Stimulated activated naive CD8-positive, alpha-beta T cell treated with anti-CD3 and anti-CD28 coated beads, Interleukin-15, Interleukin-2, amounts not matched to agents 100 ng/mL and 50 ng/mL, for 24 hours (primary cell): ENCODE measurements around the gene CRAMP1.

Source experiments
- H3K27ac Mint-ChIP-seq: one replicate; pipeline ENCODE4 v1.8.0; 2021; ENCODE audit warnings: mild to moderate bottlenecking, mixed read lengths
- H3K27me3 Mint-ChIP-seq: one replicate; pipeline ENCODE4 v1.8.0; 2021; ENCODE audit warnings: mixed read lengths
- H3K36me3 Mint-ChIP-seq: one replicate; pipeline ENCODE4 v1.8.0; 2021; ENCODE audit warnings: low read depth, mixed read lengths
- H3K4me1 Mint-ChIP-seq: one replicate; pipeline ENCODE4 v1.8.0; 2021; ENCODE audit warnings: low read depth, mixed read lengths
- H3K4me3 Mint-ChIP-seq: one replicate; pipeline ENCODE4 v1.8.0; 2021; ENCODE audit warnings: mild to moderate bottlenecking, mixed read lengths
- H3K9me3 Mint-ChIP-seq: one replicate; pipeline ENCODE4 v1.8.0; 2021; ENCODE audit warnings: mixed read lengths

The CRAMP1 gene

GRCh38 chr16:1669698-1670097 is 57.5 kb downstream of the CRAMP1 start:
- H3K27me3 Mint-ChIP-seq = no peaks in the 10 kb centered on the region
- H3K4me1 Mint-ChIP-seq = no peaks in the 10 kb centered on the region
- no peak overlapping the region for H3K27ac Mint-ChIP-seq
- no peak overlapping the region for H3K4me3 Mint-ChIP-seq
- no peaks in the 10 kb centered on the region for H3K9me3 Mint-ChIP-seq
- peaks cover 70% of the 10 kb centered on the region for H3K36me3 Mint-ChIP-seq

- H3K4me3 Mint-ChIP-seq = no peak overlapping the region
- peaks cover 70% of the 10 kb centered on the region for H3K36me3 Mint-ChIP-seq
- no peak overlapping the region for H3K27ac Mint-ChIP-seq
- H3K27me3 Mint-ChIP-seq = no peaks in the 10 kb centered on the region
- no peaks in the 10 kb centered on the region for H3K9me3 Mint-ChIP-seq
- H3K4me1 Mint-ChIP-seq = no peaks in the 10 kb centered on the region
Observed at GRCh38 chr16:1670371-1670770, 58.2 kb downstream of the CRAMP1 start.

GRCh38 chr16:1670866-1671265 is 58.7 kb downstream of the CRAMP1 start:
- peaks cover 71% of the 10 kb centered on the region for H3K36me3 Mint-ChIP-seq

GRCh38 chr16:1673424-1674151 is 61.4 kb downstream of the CRAMP1 start:
- peaks cover 54% of the 10 kb centered on the region for H3K36me3 Mint-ChIP-seq

More at GRCh38 chr16:1670866-1671265, 58.7 kb downstream of the CRAMP1 start:
- no peaks in the 10 kb centered on the region for H3K9me3 Mint-ChIP-seq
- no peak overlapping the region for H3K27ac Mint-ChIP-seq
- no peak overlapping the region for H3K4me3 Mint-ChIP-seq
- no peaks in the 10 kb centered on the region for H3K4me1 Mint-ChIP-seq
- no peaks in the 10 kb centered on the region for H3K27me3 Mint-ChIP-seq

GRCh38 chr16:1674306-1674705 is 62.1 kb downstream of the CRAMP1 start:
- H3K27me3 Mint-ChIP-seq = no peaks in the 10 kb centered on the region
- H3K27ac Mint-ChIP-seq = no peak overlapping the region
- H3K36me3 Mint-ChIP-seq = peaks cover 55% of the 10 kb centered on the region
- no peaks in the 10 kb centered on the region for H3K9me3 Mint-ChIP-seq
- peaks cover 14% of the 10 kb centered on the region for H3K4me1 Mint-ChIP-seq
- H3K4me3 Mint-ChIP-seq = no peak overlapping the region

More at GRCh38 chr16:1673424-1674151, 61.4 kb downstream of the CRAMP1 start:
- no peaks in the 10 kb centered on the region for H3K27me3 Mint-ChIP-seq
- no peak overlapping the region for H3K27ac Mint-ChIP-seq
- H3K4me1 Mint-ChIP-seq = peaks cover 6% of the 10 kb centered on the region
- H3K9me3 Mint-ChIP-seq = no peaks in the 10 kb centered on the region
- no peak overlapping the region for H3K4me3 Mint-ChIP-seq

GRCh38 chr16:1674751-1675664 is 62.8 kb downstream of the CRAMP1 start:
- Mint-ChIP-seq H3K4me3 (no peak overlapping the region), H3K27ac (no peak overlapping the region), H3K36me3 (peaks cover 52% of the 10 kb centered on the region), H3K9me3 (no peaks in the 10 kb centered on the region), H3K4me1 (peaks cover 18% of the 10 kb centered on the region), H3K27me3 (no peaks in the 10 kb centered on the region)

GRCh38 chr16:1676661-1677060 is 64.5 kb downstream of the CRAMP1 start:
- no peak overlapping the region for H3K27ac Mint-ChIP-seq
- H3K4me1 Mint-ChIP-seq = peaks cover 30% of the 10 kb centered on the region
- no peaks in the 10 kb centered on the region for H3K9me3 Mint-ChIP-seq
- H3K4me3 Mint-ChIP-seq = no peak overlapping the region
- H3K36me3 Mint-ChIP-seq = peaks cover 41% of the 10 kb centered on the region
- H3K27me3 Mint-ChIP-seq = no peaks in the 10 kb centered on the region

GRCh38 chr16:1677339-1677738 is 65.2 kb downstream of the CRAMP1 start:
- no peaks in the 10 kb centered on the region for H3K9me3 Mint-ChIP-seq
- peaks cover 30% of the 10 kb centered on the region for H3K4me1 Mint-ChIP-seq
- peak overlapping the region; percentile 47 for H3K4me3 Mint-ChIP-seq
- H3K27ac Mint-ChIP-seq = no peak overlapping the region
- H3K27me3 Mint-ChIP-seq = no peaks in the 10 kb centered on the region
- H3K36me3 Mint-ChIP-seq = peaks cover 35% of the 10 kb centered on the region

- Mint-ChIP-seq H3K9me3 (no peaks in the 10 kb centered on the region), H3K27ac (peak within 1 kb of the TSS; percentile 93), H3K36me3 (peaks cover 28% of the 10 kb centered on the region), H3K4me3 (peak within 1 kb of the TSS; percentile 94), H3K4me1 (peaks cover 30% of the 10 kb centered on the region), H3K27me3 (no peaks in the 10 kb centered on the region)
Observed at GRCh38 chr16:1677942-1678499, 65.9 kb downstream of the CRAMP1 start, which contains the start of gene JPT2. Gene JPT2, plus strand, starts transcription at chr16:1678279. Its CDS starts 34 bp downstream, at chr16:1678313.

- H3K4me1 Mint-ChIP-seq = peaks cover 30% of the 10 kb centered on the region
- H3K36me3 Mint-ChIP-seq = peaks cover 25% of the 10 kb centered on the region
- H3K4me3 Mint-ChIP-seq = peak overlapping the region; percentile 94
- no peaks in the 10 kb centered on the region for H3K9me3 Mint-ChIP-seq
- no peaks in the 10 kb centered on the region for H3K27me3 Mint-ChIP-seq
- H3K27ac Mint-ChIP-seq = peak overlapping the region; percentile 93
Observed at GRCh38 chr16:1678500-1679098, 66.4 kb downstream of the CRAMP1 start.

GRCh38 chr16:1680361-1680760 is 68.2 kb downstream of the CRAMP1 start:
- H3K9me3 Mint-ChIP-seq = no peaks in the 10 kb centered on the region
- H3K4me1 Mint-ChIP-seq = peaks cover 30% of the 10 kb centered on the region
- H3K36me3 Mint-ChIP-seq = peaks cover 18% of the 10 kb centered on the region
- H3K27me3 Mint-ChIP-seq = no peaks in the 10 kb centered on the region
- H3K4me3 Mint-ChIP-seq = peak overlapping the region; percentile 94
- no peak overlapping the region for H3K27ac Mint-ChIP-seq

GRCh38 chr16:1681032-1681431 is 68.9 kb downstream of the CRAMP1 start:
- H3K9me3 Mint-ChIP-seq = no peaks in the 10 kb centered on the region
- peaks cover 21% of the 10 kb centered on the region for H3K36me3 Mint-ChIP-seq
- H3K27me3 Mint-ChIP-seq = no peaks in the 10 kb centered on the region
- H3K4me1 Mint-ChIP-seq = peaks cover 30% of the 10 kb centered on the region
- H3K27ac Mint-ChIP-seq = no peak overlapping the region
- H3K4me3 Mint-ChIP-seq = no peak overlapping the region

- no peaks in the 10 kb centered on the region for H3K27me3 Mint-ChIP-seq
Observed at GRCh38 chr16:1687427-1688316, 75.5 kb downstream of the CRAMP1 start.

More at GRCh38 chr16:1687427-1688316, 75.5 kb downstream of the CRAMP1 start:
- H3K9me3 Mint-ChIP-seq = no peaks in the 10 kb centered on the region
- peaks cover 12% of the 10 kb centered on the region for H3K4me1 Mint-ChIP-seq
- no peak overlapping the region for H3K27ac Mint-ChIP-seq
- no peak overlapping the region for H3K4me3 Mint-ChIP-seq
- H3K36me3 Mint-ChIP-seq = peaks cover 66% of the 10 kb centered on the region
